SK-N-SH treated with all-trans-retinoic acid at 6 μM for 48 hours (cell line): Measurements from ENCODE around the gene TOP1.

Experiments
- ATAC-seq: fragments of 200-7000 bp; cut with Tn5 transposase; 3 replicates; pipeline ENCODE4 v1.9.1; 2020; ENCODE audit warnings: mild to moderate bottlenecking, moderate library complexity
- ARNTL ChIP-seq: fragments of 450-650 bp; formaldehyde crosslinking; IDR thresholded peaks from 2 replicates; pipeline ENCODE4 v1.5.0; 2020; ENCODE audit warnings: low read depth, mild to moderate bottlenecking, moderate library complexity, borderline replicate concordance
- BACH2 ChIP-seq: fragments of 250-450 bp; sonication (Bioruptor Pico); IDR thresholded peaks from 2 replicates; pipeline ENCODE4 v1.9.0; 2021; ENCODE audit warnings: mild to moderate bottlenecking, borderline replicate concordance
- CSDC2 ChIP-seq: fragments of 250-450 bp; sonication (Bioruptor Pico); IDR thresholded peaks from 2 replicates; pipeline ENCODE4 v1.5.0; 2020; ENCODE audit warnings: mild to moderate bottlenecking, moderate library complexity
- ESRRG ChIP-seq: fragments of 250-450 bp; sonication (Bioruptor Pico); IDR thresholded peaks from 2 replicates; pipeline ENCODE4 v1.6.1; 2021; ENCODE audit warnings: mild to moderate bottlenecking
- GLIS3 ChIP-seq: fragments of 250-450 bp; sonication (Bioruptor Pico); IDR thresholded peaks from 2 replicates; pipeline ENCODE4 v1.5.0; 2020; ENCODE audit warnings: mild to moderate bottlenecking, moderate library complexity
- ISL1 ChIP-seq: fragments of 250-450 bp; sonication (Bioruptor Pico); IDR thresholded peaks from 2 replicates; pipeline ENCODE4 v2.1.2; 2022; ENCODE audit warnings: mild to moderate bottlenecking, moderate library complexity
- OSR1 ChIP-seq: fragments of 250-450 bp; sonication (Bioruptor Pico); IDR thresholded peaks from 2 replicates; pipeline ENCODE4 v1.8.0; 2022; ENCODE audit warnings: moderate library complexity, mild to moderate bottlenecking, inconsistent platforms
- POU6F1 ChIP-seq: fragments of 250-450 bp; sonication (Bioruptor Pico); IDR thresholded peaks from 2 replicates; pipeline ENCODE4 v1.8.0; 2021; ENCODE audit warnings: low read depth, mild to moderate bottlenecking, moderate library complexity, borderline replicate concordance
- PPARA ChIP-seq: fragments of 250-450 bp; sonication (Bioruptor Pico); IDR thresholded peaks from 2 replicates; pipeline ENCODE4 v1.5.0; 2020; ENCODE audit warnings: mild to moderate bottlenecking, borderline replicate concordance
- RARB ChIP-seq: fragments of 250-450 bp; sonication (Bioruptor Pico); IDR thresholded peaks from 2 replicates; pipeline ENCODE4 v1.8.0; 2021; ENCODE audit warnings: mild to moderate bottlenecking, moderate library complexity
- SNAI2 ChIP-seq: fragments of 250-450 bp; sonication (Bioruptor Pico); IDR thresholded peaks from 2 replicates; pipeline ENCODE4 v1.5.0; 2020; ENCODE audit warnings: mild to moderate bottlenecking, moderate library complexity
- TCF4 ChIP-seq: fragments of 250-450 bp; sonication (Bioruptor Pico); IDR thresholded peaks from 2 replicates; pipeline ENCODE4 v1.8.0; 2021; ENCODE audit warnings: mild to moderate bottlenecking, moderate library complexity, borderline replicate concordance
- TOX ChIP-seq: fragments of 250-450 bp; sonication (Bioruptor Pico); IDR thresholded peaks from 2 replicates; pipeline ENCODE4 v1.8.0; 2021; ENCODE audit warnings: mild to moderate bottlenecking, moderate library complexity, borderline replicate concordance
- TSHZ2 ChIP-seq: fragments of 250-450 bp; sonication (Bioruptor Pico); IDR thresholded peaks from 2 replicates; pipeline ENCODE4 v1.5.0; 2020; ENCODE audit warnings: mild to moderate bottlenecking, moderate library complexity
- ZC3H10 ChIP-seq: fragments of 250-450 bp; sonication (Bioruptor Pico); IDR thresholded peaks from 2 replicates; pipeline ENCODE4 v1.5.1; 2021; ENCODE audit warnings: mild to moderate bottlenecking, moderate library complexity
- ZFP3 ChIP-seq: fragments of 250-450 bp; sonication (Bioruptor Pico); IDR thresholded peaks from 2 replicates; pipeline ENCODE4 v1.5.0; 2020; ENCODE audit warnings: mild to moderate bottlenecking, moderate library complexity
- ZFP30 ChIP-seq: fragments of 450-650 bp; formaldehyde crosslinking; IDR thresholded peaks from 2 replicates; pipeline ENCODE4 v1.5.0; 2022; ENCODE audit warnings: mild to moderate bottlenecking, moderate library complexity
- ZNF565 ChIP-seq: fragments of 450-650 bp; formaldehyde crosslinking; conservative IDR thresholded peaks from 2 replicates; pipeline ENCODE4 v1.5.0; 2020; ENCODE audit warnings: low read depth, mild to moderate bottlenecking, moderate library complexity
- ZNF70 ChIP-seq: fragments of 450-650 bp; formaldehyde crosslinking; IDR thresholded peaks from 2 replicates; pipeline ENCODE4 v1.5.0; 2020; ENCODE audit warnings: mild to moderate bottlenecking, moderate library complexity
- ZNF8 ChIP-seq: fragments of 450-650 bp; formaldehyde crosslinking; IDR thresholded peaks from 2 replicates; pipeline ENCODE4 v1.5.0; 2020; ENCODE audit warnings: mild to moderate bottlenecking, moderate library complexity
- TF ChIP-seq, protein P1 (sequence below): fragments of 250-450 bp; sonication (Bioruptor Pico); IDR thresholded peaks from 2 replicates; pipeline ENCODE4 v1.5.1; 2021; ENCODE audit warnings: mild to moderate bottlenecking, moderate library complexity
- TF ChIP-seq, protein P2 (sequence below): fragments of 250-450 bp; sonication (Bioruptor Pico); IDR thresholded peaks from 2 replicates; pipeline ENCODE4 v1.8.0; 2020; ENCODE audit warnings: mild to moderate bottlenecking, moderate library complexity, borderline replicate concordance

Gene TOP1

GRCh38 chr20:41023549-41023948, 5.1 kb upstream of the TOP1 start:
- no peak for ATAC-seq
- TF ChIP-seq TCF4: no peak
- TF ChIP-seq, protein P1, sequence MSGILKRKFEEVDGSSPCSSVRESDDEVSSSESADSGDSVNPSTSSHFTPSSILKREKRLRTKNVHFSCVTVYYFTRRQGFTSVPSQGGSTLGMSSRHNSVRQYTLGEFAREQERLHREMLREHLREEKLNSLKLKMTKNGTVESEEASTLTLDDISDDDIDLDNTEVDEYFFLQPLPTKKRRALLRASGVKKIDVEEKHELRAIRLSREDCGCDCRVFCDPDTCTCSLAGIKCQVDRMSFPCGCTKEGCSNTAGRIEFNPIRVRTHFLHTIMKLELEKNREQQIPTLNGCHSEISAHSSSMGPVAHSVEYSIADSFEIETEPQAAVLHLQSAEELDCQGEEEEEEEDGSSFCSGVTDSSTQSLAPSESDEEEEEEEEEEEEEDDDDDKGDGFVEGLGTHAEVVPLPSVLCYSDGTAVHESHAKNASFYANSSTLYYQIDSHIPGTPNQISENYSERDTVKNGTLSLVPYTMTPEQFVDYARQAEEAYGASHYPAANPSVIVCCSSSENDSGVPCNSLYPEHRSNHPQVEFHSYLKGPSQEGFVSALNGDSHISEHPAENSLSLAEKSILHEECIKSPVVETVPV (CRISPR knock-in tag): no peak
- TF ChIP-seq CSDC2 (CRISPR knock-in tag): no peak
- no peak for TF ChIP-seq ZFP30
- TF ChIP-seq TOX (CRISPR knock-in tag): no peak
- TF ChIP-seq ZC3H10 (CRISPR knock-in tag): no peak
- no peak for TF ChIP-seq BACH2 (CRISPR knock-in tag)
- TF ChIP-seq, protein P2, sequence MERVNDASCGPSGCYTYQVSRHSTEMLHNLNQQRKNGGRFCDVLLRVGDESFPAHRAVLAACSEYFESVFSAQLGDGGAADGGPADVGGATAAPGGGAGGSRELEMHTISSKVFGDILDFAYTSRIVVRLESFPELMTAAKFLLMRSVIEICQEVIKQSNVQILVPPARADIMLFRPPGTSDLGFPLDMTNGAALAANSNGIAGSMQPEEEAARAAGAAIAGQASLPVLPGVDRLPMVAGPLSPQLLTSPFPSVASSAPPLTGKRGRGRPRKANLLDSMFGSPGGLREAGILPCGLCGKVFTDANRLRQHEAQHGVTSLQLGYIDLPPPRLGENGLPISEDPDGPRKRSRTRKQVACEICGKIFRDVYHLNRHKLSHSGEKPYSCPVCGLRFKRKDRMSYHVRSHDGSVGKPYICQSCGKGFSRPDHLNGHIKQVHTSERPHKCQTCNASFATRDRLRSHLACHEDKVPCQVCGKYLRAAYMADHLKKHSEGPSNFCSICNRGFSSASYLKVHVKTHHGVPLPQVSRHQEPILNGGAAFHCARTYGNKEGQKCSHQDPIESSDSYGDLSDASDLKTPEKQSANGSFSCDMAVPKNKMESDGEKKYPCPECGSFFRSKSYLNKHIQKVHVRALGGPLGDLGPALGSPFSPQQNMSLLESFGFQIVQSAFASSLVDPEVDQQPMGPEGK (CRISPR knock-in tag): no peak
- no peak for TF ChIP-seq RARB (CRISPR knock-in tag)
- no peak for TF ChIP-seq ZNF565 (CRISPR knock-in tag)
- TF ChIP-seq PPARA: no peak
- TF ChIP-seq OSR1 (CRISPR knock-in tag): no peak
- TF ChIP-seq ARNTL (CRISPR knock-in tag): no peak
- no peak for TF ChIP-seq GLIS3 (CRISPR knock-in tag)

DNA sequence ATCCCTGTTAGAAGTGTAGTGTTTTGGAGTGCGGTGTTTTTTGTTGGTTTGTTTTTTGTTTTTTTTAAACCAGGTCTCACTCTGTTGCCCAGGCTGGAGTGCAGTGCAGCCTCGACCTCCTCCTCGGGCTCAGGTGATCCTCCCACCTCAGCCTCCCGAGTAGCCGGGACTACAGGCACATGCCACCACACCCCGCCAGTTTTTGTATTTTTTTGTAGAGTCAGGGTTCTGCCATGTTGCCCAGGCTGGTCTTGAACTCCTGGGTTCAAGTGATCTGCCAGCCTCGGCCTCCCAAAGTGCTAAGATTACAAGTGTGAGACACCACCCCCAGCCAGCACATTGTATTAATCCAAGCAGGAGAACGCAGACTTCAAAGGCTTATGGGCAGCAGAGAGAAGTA, 1.3 kb upstream of the TOP1 start:
- no peak for ATAC-seq
- TF ChIP-seq ZC3H10 (CRISPR knock-in tag) (no peak), TOX (CRISPR knock-in tag) (no peak), ZNF565 (CRISPR knock-in tag) (no peak)
- TF ChIP-seq, all 23 proteins: peak for 0

DNA sequence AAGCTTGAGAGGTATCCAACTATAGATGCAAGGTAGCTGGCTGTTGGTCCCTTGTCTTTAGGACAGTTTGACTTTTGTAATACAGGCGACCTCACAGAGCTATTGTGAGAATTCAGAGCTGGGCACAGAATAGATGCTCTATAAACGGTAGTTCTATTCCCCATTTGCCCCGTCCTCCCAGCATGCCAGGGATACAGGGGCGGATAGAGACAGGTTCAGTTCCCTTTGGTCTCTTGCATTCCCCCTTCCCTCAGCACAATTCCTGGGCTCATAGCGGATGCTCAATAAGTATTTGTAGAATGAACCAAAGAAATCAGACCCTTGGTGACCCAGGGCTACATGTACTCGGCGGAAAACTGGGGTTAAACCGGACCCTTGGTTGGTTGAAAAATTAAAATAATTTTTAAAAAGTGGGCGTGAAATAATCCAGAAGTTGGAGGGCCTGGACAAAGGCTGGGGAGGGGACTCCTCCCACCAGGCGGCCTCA, 707 bp upstream of the TOP1 start:
- no peak for ATAC-seq
- TF ChIP-seq BACH2 (CRISPR knock-in tag) (no peak), POU6F1 (CRISPR knock-in tag) (no peak), ESRRG (CRISPR knock-in tag) (no peak), GLIS3 (CRISPR knock-in tag) (no peak), OSR1 (CRISPR knock-in tag) (no peak), ZNF70 (CRISPR knock-in tag) (no peak), ZFP3 (no peak), ZC3H10 (CRISPR knock-in tag) (no peak), CSDC2 (CRISPR knock-in tag) (no peak), ZNF8 (CRISPR knock-in tag) (no peak), ZNF565 (CRISPR knock-in tag) (no peak), TCF4 (no peak), ISL1 (CRISPR knock-in tag) (no peak), ARNTL (CRISPR knock-in tag) (no peak), TSHZ2 (CRISPR knock-in tag) (no peak), RARB (CRISPR knock-in tag) (no peak), SNAI2 (CRISPR knock-in tag) (no peak), PPARA (no peak)
- TF ChIP-seq, protein P1 (CRISPR knock-in tag): no peak
- TF ChIP-seq, protein P2 (CRISPR knock-in tag): no peak
